Ishikawa (cell line): ENCODE data around the gene CLCNKB.

Experiments used
- CREB1 ChIP-seq: IDR thresholded peaks from 2 replicates; pipeline ENCODE4 v1.6.1; 2012; ENCODE audit warnings: low read depth
- EP300 ChIP-seq: IDR thresholded peaks from 2 replicates; pipeline ENCODE4 v1.6.1; 2012; ENCODE audit warnings: borderline replicate concordance
- MAX ChIP-seq: IDR thresholded peaks from 2 replicates; pipeline ENCODE4 v1.6.1; 2012
- RAD21 ChIP-seq: IDR thresholded peaks from 2 replicates; pipeline ENCODE4 v1.6.1; 2012; ENCODE audit warnings: low read depth
- TEAD4 ChIP-seq: IDR thresholded peaks from 2 replicates; pipeline ENCODE4 v1.6.1; 2012
- USF1 ChIP-seq: IDR thresholded peaks from 2 replicates; pipeline ENCODE4 v1.6.1; 2012
- TF ChIP-seq, protein P1 (sequence below): IDR thresholded peaks from 2 replicates; pipeline ENCODE4 v1.6.1; 2012; ENCODE audit warnings: low read depth, mild to moderate bottlenecking

- peak; percentile 94 for TF ChIP-seq RAD21
- TF ChIP-seq, protein P1, sequence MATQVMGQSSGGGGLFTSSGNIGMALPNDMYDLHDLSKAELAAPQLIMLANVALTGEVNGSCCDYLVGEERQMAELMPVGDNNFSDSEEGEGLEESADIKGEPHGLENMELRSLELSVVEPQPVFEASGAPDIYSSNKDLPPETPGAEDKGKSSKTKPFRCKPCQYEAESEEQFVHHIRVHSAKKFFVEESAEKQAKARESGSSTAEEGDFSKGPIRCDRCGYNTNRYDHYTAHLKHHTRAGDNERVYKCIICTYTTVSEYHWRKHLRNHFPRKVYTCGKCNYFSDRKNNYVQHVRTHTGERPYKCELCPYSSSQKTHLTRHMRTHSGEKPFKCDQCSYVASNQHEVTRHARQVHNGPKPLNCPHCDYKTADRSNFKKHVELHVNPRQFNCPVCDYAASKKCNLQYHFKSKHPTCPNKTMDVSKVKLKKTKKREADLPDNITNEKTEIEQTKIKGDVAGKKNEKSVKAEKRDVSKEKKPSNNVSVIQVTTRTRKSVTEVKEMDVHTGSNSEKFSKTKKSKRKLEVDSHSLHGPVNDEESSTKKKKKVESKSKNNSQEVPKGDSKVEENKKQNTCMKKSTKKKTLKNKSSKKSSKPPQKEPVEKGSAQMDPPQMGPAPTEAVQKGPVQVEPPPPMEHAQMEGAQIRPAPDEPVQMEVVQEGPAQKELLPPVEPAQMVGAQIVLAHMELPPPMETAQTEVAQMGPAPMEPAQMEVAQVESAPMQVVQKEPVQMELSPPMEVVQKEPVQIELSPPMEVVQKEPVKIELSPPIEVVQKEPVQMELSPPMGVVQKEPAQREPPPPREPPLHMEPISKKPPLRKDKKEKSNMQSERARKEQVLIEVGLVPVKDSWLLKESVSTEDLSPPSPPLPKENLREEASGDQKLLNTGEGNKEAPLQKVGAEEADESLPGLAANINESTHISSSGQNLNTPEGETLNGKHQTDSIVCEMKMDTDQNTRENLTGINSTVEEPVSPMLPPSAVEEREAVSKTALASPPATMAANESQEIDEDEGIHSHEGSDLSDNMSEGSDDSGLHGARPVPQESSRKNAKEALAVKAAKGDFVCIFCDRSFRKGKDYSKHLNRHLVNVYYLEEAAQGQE = no peak
- TF ChIP-seq CREB1 = no peak
- no peak for TF ChIP-seq MAX
- no peak for TF ChIP-seq TEAD4
- TF ChIP-seq USF1 = no peak
- TF ChIP-seq EP300 = no peak
Measured at GRCh38 chr1:16082283-16083038, 38.9 kb downstream of the CLCNKB start.
